Peyer's patch (tissue), 4 donors: ENCODE measurements around the gene ELL2. TPM values are rescaled to one million over a fixed set of nuclear protein-coding genes. Genes with fewer than 3 reads are reported as not detected.

Experiments
- DNase-seq, 3 donors: peaks; one replicate each; pipeline ENCODE4 v3.0.0-alpha.2; 2017 to 2019
- H3K27ac ChIP-seq, 4 donors: fragments of 200-600 bp; sonication (generic); one replicate each; pipeline ENCODE4 v1.5.1; 2016 to 2019
- H3K27me3 ChIP-seq, 2 donors: fragments of 200-600 bp; sonication (generic); one replicate each; pipeline ENCODE4 v1.5.1; 2019
- H3K36me3 ChIP-seq, 3 donors: fragments of 200-600 bp; sonication (generic); one replicate each; pipeline ENCODE4 v1.5.1; 2016 to 2019
- H3K4me1 ChIP-seq, 4 donors: fragments of 200-600 bp; sonication (generic); one replicate each; pipeline ENCODE4 v1.5.1; 2016 to 2019
- H3K4me3 ChIP-seq, 4 donors: fragments of 200-600 bp; sonication (generic); 1 replicate in 3 of 4; 2 replicates in 1 of 4; pipeline ENCODE4 v1.5.1; 2016 to 2019; ENCODE audit warnings: mild to moderate bottlenecking in 1 of 4
- H3K9me3 ChIP-seq, 4 donors: fragments of 200-600 bp; sonication (generic); one replicate each; pipeline ENCODE4 v1.5.1; 2016 to 2019; ENCODE audit warnings: mild to moderate bottlenecking in 1 of 4
- CTCF ChIP-seq, 6 experiments: fragments of 450-650 bp in 4 of 6; fragments of 200-600 bp in 2 of 6; sonication (generic) in 1 of 6; IDR thresholded peaks; one replicate each; pipeline ENCODE4 v1.5.1; 2017 to 2019; ENCODE audit warnings: antibody characterized with exemption in 6 of 6, mild to moderate bottlenecking in 3 of 6, moderate library complexity in 1 of 6
- POLR2A ChIP-seq, 2 donors: fragments of 450-650 bp; IDR thresholded peaks; one replicate each; pipeline ENCODE4 v1.5.1; 2017; ENCODE audit warnings: antibody characterized with exemption in 2 of 2, mild to moderate bottlenecking in 2 of 2, moderate library complexity in 2 of 2
- total RNA-seq, 4 donors: library from RNA; depleted of rRNA; stranded (reverse); fragments of >200 nt; gene quantifications; one replicate each; pipeline ENCODE4 v1.1.0, GENCODE V29; 2016

Gene ELL2
- total RNA-seq, 4 donors from 2014 or later = 27.9 to 88.3 (median 38.7) TPM

DNA sequence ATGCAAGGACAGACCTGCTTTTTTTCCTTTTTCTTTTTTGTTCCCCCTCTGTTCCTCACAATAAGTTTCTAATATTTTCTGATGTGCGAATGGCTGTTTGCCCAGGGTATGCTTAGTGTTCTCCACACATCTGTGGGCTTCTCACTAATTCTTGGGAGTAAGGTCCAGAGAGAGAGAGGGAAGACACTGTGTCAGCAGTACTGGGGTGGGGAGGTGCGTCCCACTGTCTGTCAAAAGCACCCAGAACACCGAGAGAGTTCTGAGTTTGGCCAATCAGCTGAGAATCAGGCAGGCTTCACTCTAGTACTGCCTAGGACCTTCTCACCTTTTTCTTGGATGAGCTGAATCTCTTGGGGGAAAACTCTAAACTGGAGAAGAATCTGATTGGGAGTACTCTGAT lies 61.8 kb downstream of the ELL2 start:
- Histone ChIP-seq H3K27me3 (no peaks in the 10 kb centered on the region), H3K4me1 (no peaks in the 10 kb centered on the region), H3K27ac (no peak overlapping the region), H3K9me3 (no peaks in the 10 kb centered on the region), H3K36me3 (peaks cover 0 to 35% (median 0%) of the 10 kb centered on the region in 3 donors), H3K4me3 (no peak overlapping the region)
- no peak for DNase-seq
- TF ChIP-seq CTCF (IDR thresholded peaks at IDR 0.05) = no peak
- no peak for TF ChIP-seq POLR2A (IDR thresholded peaks at IDR 0.05)

DNA sequence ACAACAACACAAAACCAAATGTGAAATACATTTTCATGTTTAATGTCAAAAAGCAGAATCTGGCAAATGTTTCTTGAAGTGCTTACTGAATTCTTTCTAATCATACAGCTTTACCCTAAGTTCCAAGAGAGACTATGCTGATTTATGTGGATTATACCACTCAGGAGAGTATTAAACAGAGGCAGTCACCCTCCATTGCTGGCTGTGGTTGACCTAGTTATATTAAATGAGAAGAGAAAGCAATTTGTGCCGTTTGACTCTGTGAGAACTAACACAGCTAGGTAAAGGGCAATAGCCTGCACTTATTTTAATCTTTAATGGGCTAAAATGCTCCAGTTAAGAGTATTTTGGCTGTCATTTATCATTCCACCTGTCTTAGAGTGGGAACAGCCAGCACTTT lies 62.6 kb downstream of the ELL2 start:
- H3K27ac ChIP-seq = no peak overlapping the region
- no peaks in the 10 kb centered on the region for H3K4me1 ChIP-seq
- no peak for TF ChIP-seq CTCF (IDR thresholded peaks at IDR 0.05)
- TF ChIP-seq POLR2A (IDR thresholded peaks at IDR 0.05) = no peak

GRCh38 chr5:95895771-95896170 lies 65.9 kb downstream of the ELL2 start:
- H3K36me3 ChIP-seq = peaks cover 0 to 73% (median 0%) of the 10 kb centered on the region in 3 donors
- TF ChIP-seq POLR2A (IDR thresholded peaks at IDR 0.05) (no peak), CTCF (IDR thresholded peaks at IDR 0.05) (no peak)

More for the DNA sequence above, 62.6 kb downstream of the ELL2 start:
- no peaks in the 10 kb centered on the region for H3K27me3 ChIP-seq
- DNase-seq = no peak
- peaks cover 0 to 43% (median 0%) of the 10 kb centered on the region in 3 donors for H3K36me3 ChIP-seq
- H3K4me3 ChIP-seq = no peak overlapping the region
- no peaks in the 10 kb centered on the region for H3K9me3 ChIP-seq

DNA sequence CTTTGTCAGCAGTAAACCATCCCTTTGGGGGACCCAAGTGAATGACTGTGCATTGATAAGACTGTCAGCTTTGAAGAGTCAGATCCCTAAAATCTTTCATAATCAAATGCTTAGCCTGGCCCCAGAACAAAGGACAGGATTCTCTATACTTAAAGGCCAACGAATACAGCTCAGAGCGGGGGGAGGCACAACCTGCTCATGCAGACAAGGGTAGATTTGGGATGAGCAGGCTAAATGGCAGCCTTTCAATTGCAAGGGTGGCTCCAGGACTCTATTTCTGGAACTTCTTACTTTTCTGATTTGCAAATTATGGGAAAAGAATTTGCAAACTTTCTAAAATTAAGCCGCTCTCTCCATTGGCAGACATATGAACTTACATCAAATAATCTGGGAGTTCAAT lies 66.4 kb downstream of the ELL2 start:
- H3K4me1 ChIP-seq = no peaks in the 10 kb centered on the region
- H3K4me3 ChIP-seq = no peak overlapping the region
- H3K9me3 ChIP-seq = no peaks in the 10 kb centered on the region
- TF ChIP-seq POLR2A (IDR thresholded peaks at IDR 0.05) (no peak), CTCF (IDR thresholded peaks at IDR 0.05) (no peak)
- peaks cover 0 to 74% (median 0%) of the 10 kb centered on the region in 3 donors for H3K36me3 ChIP-seq
- H3K27ac ChIP-seq = no peak overlapping the region
- no peak for DNase-seq
- H3K27me3 ChIP-seq = no peaks in the 10 kb centered on the region

More at GRCh38 chr5:95895771-95896170, 65.9 kb downstream of the ELL2 start:
- no peak for DNase-seq
- Histone ChIP-seq H3K4me1 (no peaks in the 10 kb centered on the region), H3K9me3 (no peaks in the 10 kb centered on the region), H3K27ac (no peak overlapping the region), H3K4me3 (no peak overlapping the region), H3K27me3 (no peaks in the 10 kb centered on the region)

GRCh38 chr5:95892784-95893354 lies 68.8 kb downstream of the ELL2 start:
- H3K4me3 ChIP-seq = no peak overlapping the region
- H3K27ac ChIP-seq = no peak overlapping the region
- DNase-seq = peak in 1 of 3 donors; percentile 65
- no peaks in the 10 kb centered on the region for H3K9me3 ChIP-seq
- TF ChIP-seq CTCF (IDR thresholded peaks at IDR 0.05) = peak in 4 of 6 experiments; percentile 26 to 62 (median 56)
- TF ChIP-seq POLR2A (IDR thresholded peaks at IDR 0.05) = no peak
- no peaks in the 10 kb centered on the region for H3K27me3 ChIP-seq
- H3K36me3 ChIP-seq = peaks cover 0 to 85% (median 0%) of the 10 kb centered on the region in 3 donors
- no peaks in the 10 kb centered on the region for H3K4me1 ChIP-seq
